ENCODE results near the gene FBXO36. TPM values are rescaled to one million over a fixed set of nuclear protein-coding genes. Genes with fewer than 3 reads are reported as not detected.

The FBXO36 gene
- total and polyA plus RNA-seq, 2 of the 4 experiments (the other 2 are of a cell fraction) = 1.3 to 2.2 TPM

DNA sequence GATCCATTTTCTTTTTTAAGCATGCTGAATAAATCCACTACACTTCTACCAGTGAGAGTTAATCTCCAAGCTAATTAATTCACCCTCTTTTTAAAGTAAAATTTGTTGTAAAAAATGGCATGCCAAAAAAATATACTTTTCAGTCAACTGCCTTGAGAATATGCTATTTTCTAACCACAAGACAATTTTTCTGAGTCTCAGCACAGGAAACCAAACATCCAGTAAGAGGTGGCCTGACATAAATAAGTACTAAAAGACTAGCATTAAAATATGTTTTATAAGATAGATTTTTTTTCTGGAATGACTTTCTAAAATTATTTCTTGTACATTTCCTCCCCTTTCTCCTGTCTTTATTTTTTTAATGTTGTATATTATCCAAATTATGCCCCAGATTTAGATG, 2.9 kb downstream of the FBXO36 start:
- H4K8ac ChIP-seq (ENCODE audit: low read depth in 2 of 2, low read length in 2 of 2) = no peak overlapping the region
- in situ Hi-C loops (cut with MboI; ENCODE audit: low sequenced_read_pairs) (no loop called here), intact Hi-C loops (cut with micrococcal nuclease) (loop anchor here (10.0 kb wide), 2 partner anchors 690 to 850 kb away; no protein-coding TSS in a partner anchor), dilution Hi-C loops (cut with HindIII; ENCODE audit: low sequenced_read_pairs, unreplicated experiment) (no loop called here)
- H3K23ac ChIP-seq (ENCODE audit: low read depth, low read length) = no peak overlapping the region
- DNase-seq = no peak
- ChIA-PET CTCF (no interaction called here), POLR2A (ENCODE audit: unreplicated experiment) (no interaction called here)
- H3K9ac ChIP-seq (ENCODE audit: low read depth, low read length) = no peak overlapping the region
- H2BK20ac ChIP-seq (ENCODE audit: low read depth, low read length) = no peak overlapping the region
- BruUV-seq (replicated peaks) = no TSS peak
- peaks cover 13% of the 10 kb centered on the region for H4K20me1 ChIP-seq (ENCODE audit: insufficient read depth, low read length)
- no peak overlapping the region for H4K5ac ChIP-seq (ENCODE audit: low read depth, low read length)
- H3K27me3 ChIP-seq (ENCODE audit: control insufficient read depth, insufficient read depth, low read length) = no peaks in the 10 kb centered on the region
- no peak overlapping the region for H2BK5ac ChIP-seq (ENCODE audit: low read depth, low read length, poor library complexity, severe bottlenecking)
- no peak for ATAC-seq (ENCODE audit: low read depth)
- H3K9me3 ChIP-seq (ENCODE audit: control insufficient read depth, insufficient read depth, low read length) = no peaks in the 10 kb centered on the region
- TF ChIP-seq NFE2L2 (IDR thresholded peaks at IDR 0.05; ENCODE audit: low read depth, low read length) (no peak), SMC3 (IDR thresholded peaks at IDR 0.05; ENCODE audit: low read depth, low read length) (no peak), RFX5 (IDR thresholded peaks at IDR 0.05; ENCODE audit: low read depth, low read length) (no peak), RCOR1 (IDR thresholded peaks at IDR 0.05; ENCODE audit: insufficient replicate concordance, low read length) (no peak), MAZ (IDR thresholded peaks at IDR 0.05; ENCODE audit: borderline replicate concordance, low read depth, low read length) (no peak), MAFK (IDR thresholded peaks at IDR 0.05; ENCODE audit: low read depth, low read length) (no peak), BHLHE40 (IDR thresholded peaks at IDR 0.05; ENCODE audit: low read depth, low read length) (no peak), CEBPB (IDR thresholded peaks at IDR 0.05; ENCODE audit: low read depth, low read length) (no peak), MXI1 (IDR thresholded peaks at IDR 0.05; ENCODE audit: borderline replicate concordance, low read depth, low read length) (no peak), CHD1 (IDR thresholded peaks at IDR 0.05; ENCODE audit: low read depth, low read length) (no peak), POLR2A (IDR thresholded peaks at IDR 0.05; ENCODE audit: low read depth, low read length) (no peak), FOS (IDR thresholded peaks at IDR 0.05; ENCODE audit: low read depth, low read length) (no peak)
- TF ChIP-seq, protein P1, sequence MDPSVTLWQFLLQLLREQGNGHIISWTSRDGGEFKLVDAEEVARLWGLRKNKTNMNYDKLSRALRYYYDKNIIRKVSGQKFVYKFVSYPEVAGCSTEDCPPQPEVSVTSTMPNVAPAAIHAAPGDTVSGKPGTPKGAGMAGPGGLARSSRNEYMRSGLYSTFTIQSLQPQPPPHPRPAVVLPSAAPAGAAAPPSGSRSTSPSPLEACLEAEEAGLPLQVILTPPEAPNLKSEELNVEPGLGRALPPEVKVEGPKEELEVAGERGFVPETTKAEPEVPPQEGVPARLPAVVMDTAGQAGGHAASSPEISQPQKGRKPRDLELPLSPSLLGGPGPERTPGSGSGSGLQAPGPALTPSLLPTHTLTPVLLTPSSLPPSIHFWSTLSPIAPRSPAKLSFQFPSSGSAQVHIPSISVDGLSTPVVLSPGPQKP (IDR thresholded peaks at IDR 0.05; ENCODE audit: borderline replicate concordance, low read depth, low read length) = no peak
- TF ChIP-seq, protein P2, sequence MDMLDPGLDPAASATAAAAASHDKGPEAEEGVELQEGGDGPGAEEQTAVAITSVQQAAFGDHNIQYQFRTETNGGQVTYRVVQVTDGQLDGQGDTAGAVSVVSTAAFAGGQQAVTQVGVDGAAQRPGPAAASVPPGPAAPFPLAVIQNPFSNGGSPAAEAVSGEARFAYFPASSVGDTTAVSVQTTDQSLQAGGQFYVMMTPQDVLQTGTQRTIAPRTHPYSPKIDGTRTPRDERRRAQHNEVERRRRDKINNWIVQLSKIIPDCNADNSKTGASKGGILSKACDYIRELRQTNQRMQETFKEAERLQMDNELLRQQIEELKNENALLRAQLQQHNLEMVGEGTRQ (IDR thresholded peaks at IDR 0.05; ENCODE audit: low read depth, low read length) = no peak
- H2AK9ac ChIP-seq (replicated peaks; ENCODE audit: low read depth, low read length, poor library complexity) = no peak overlapping the region
- no peak overlapping the region for H2AFZ ChIP-seq (replicated peaks; ENCODE audit: low read length, poor library complexity)
- H3K9me1 ChIP-seq (ENCODE audit: insufficient read depth, low read length) = peaks cover 5% of the 10 kb centered on the region; the same call in 1 of the 2 replicates
- H2AK5ac ChIP-seq (ENCODE audit: low read depth, low read length) = no peak overlapping the region
- H3K14ac ChIP-seq (replicated peaks; ENCODE audit: low read depth, low read length) = no peak overlapping the region
- no peaks in the 10 kb centered on the region for H3K36me3 ChIP-seq (ENCODE audit: control insufficient read depth, insufficient read depth, low read length)
- no peak overlapping the region for H3K4me2 ChIP-seq (ENCODE audit: low read depth, low read length)
- peaks cover 3 to 37% of the 10 kb centered on the region in 2 experiments; a peak in 3 of 4 replicates for H3K79me1 ChIP-seq (ENCODE audit: low read depth in 1 of 2, low read length in 2 of 2)
- H3K18ac ChIP-seq (ENCODE audit: low read depth, low read length) = no peak overlapping the region
- H2BK120ac ChIP-seq (ENCODE audit: low read depth, low read length) = no peak overlapping the region
- no peak overlapping the region for H3K4me3 ChIP-seq (ENCODE audit: insufficient read depth, low read depth, low read length)
- peaks cover 3% of the 10 kb centered on the region; the same call in 1 of the 2 replicates for H3K4me1 ChIP-seq (ENCODE audit: control insufficient read depth, insufficient read depth, low read length)
- no peak overlapping the region for H3K27ac ChIP-seq (ENCODE audit: insufficient read depth, low read length)
- no peak overlapping the region for H4K91ac ChIP-seq (ENCODE audit: insufficient read depth, low read depth, low read length)
- H3K56ac ChIP-seq (ENCODE audit: extremely low read depth, insufficient read depth, low read length) = no peak overlapping the region
- no peak overlapping the region for H2BK15ac ChIP-seq (ENCODE audit: low read depth, low read length)
- H3K4ac ChIP-seq (ENCODE audit: low read depth, low read length) = no peak overlapping the region

Data from IMR-90 (cell line).